Skeletal muscle cell (primary cell): Measurements from ENCODE around the gene PCDH9.
A peak's percentile ranks its signal among the peaks of the same experiment; 100 is the strongest.

Experiments
- DNase-seq: peaks from one replicate; pipeline ENCODE4 v3.0.0-alpha.2; 2010; ENCODE audit warnings: low read depth
- H3K4me3 ChIP-seq: 2 replicates; pipeline ENCODE4 v1.5.1; 2011; ENCODE audit warnings: low read depth, mild to moderate bottlenecking, control low read depth, low read length, moderate library complexity

Gene PCDH9

GRCh38 chr13:67229481-67230403 lies at the start of gene PCDH9:
PCDH9 (minus strand) TSS chr13:67230336; CDS start chr13:67228440, 1,896 bp downstream.
- peak within 1 kb of the TSS; percentile 99 for H3K4me3 ChIP-seq
- DNase-seq: no peak

GRCh38 chr13:67278235-67278634 lies 48.1 kb upstream of the PCDH9 start:
- peak; percentile 98 for DNase-seq
- no peak overlapping the region for H3K4me3 ChIP-seq

- no peak overlapping the region for H3K4me3 ChIP-seq
- no peak for DNase-seq
Measured at GRCh38 chr13:67277581-67277980, 47.4 kb upstream of the PCDH9 start.

GRCh38 chr13:67275351-67275960 lies 45.3 kb upstream of the PCDH9 start:
- no peak for DNase-seq

GRCh38 chr13:67273001-67273400 lies 42.9 kb upstream of the PCDH9 start:
- DNase-seq: no peak
- H3K4me3 ChIP-seq: no peak overlapping the region

More at GRCh38 chr13:67275351-67275960, 45.3 kb upstream of the PCDH9 start:
- no peak overlapping the region for H3K4me3 ChIP-seq

- no peak for DNase-seq
- no peak overlapping the region for H3K4me3 ChIP-seq
Measured at GRCh38 chr13:67267136-67267535, 37.0 kb upstream of the PCDH9 start.

- DNase-seq: no peak
- no peak overlapping the region for H3K4me3 ChIP-seq
Measured at GRCh38 chr13:67259208-67259607, 29.1 kb upstream of the PCDH9 start.

- no peak for DNase-seq
- H3K4me3 ChIP-seq: no peak overlapping the region
Measured at GRCh38 chr13:67258482-67258881, 28.3 kb upstream of the PCDH9 start.

- DNase-seq: no peak
- no peak overlapping the region for H3K4me3 ChIP-seq
Measured at GRCh38 chr13:67238861-67239260, 8.7 kb upstream of the PCDH9 start.

GRCh38 chr13:67238277-67238859 lies 8.2 kb upstream of the PCDH9 start:
- DNase-seq: no peak
- H3K4me3 ChIP-seq: no peak overlapping the region

- H3K4me3 ChIP-seq: no peak overlapping the region
- DNase-seq: no peak
Measured at GRCh38 chr13:67235265-67235664, 5.1 kb upstream of the PCDH9 start.

GRCh38 chr13:67232384-67232783 lies 2.2 kb upstream of the PCDH9 start:
- H3K4me3 ChIP-seq: no peak overlapping the region

GRCh38 chr13:67231289-67232000 lies 1.3 kb upstream of the PCDH9 start:
- peak overlapping the region; percentile 99 for H3K4me3 ChIP-seq
- DNase-seq: no peak

More at GRCh38 chr13:67232384-67232783, 2.2 kb upstream of the PCDH9 start:
- no peak for DNase-seq

GRCh38 chr13:67230404-67231288 lies 510 bp upstream of the PCDH9 start:
- H3K4me3 ChIP-seq: peak overlapping the region; percentile 99
- peak; percentile 97 for DNase-seq

- DNase-seq: no peak
- H3K4me3 ChIP-seq: peak overlapping the region; percentile 99
Measured at GRCh38 chr13:67228916-67229315, 1.2 kb downstream of the PCDH9 start.

GRCh38 chr13:67228031-67228430 lies 2.1 kb downstream of the PCDH9 start:
- no peak for DNase-seq
- H3K4me3 ChIP-seq: peak overlapping the region; percentile 99

- peak overlapping the region; percentile 99 for H3K4me3 ChIP-seq
- DNase-seq: no peak
Measured at GRCh38 chr13:67227131-67227983, 2.8 kb downstream of the PCDH9 start.

GRCh38 chr13:67226696-67227095 lies 3.4 kb downstream of the PCDH9 start:
- no peak for DNase-seq
- peak overlapping the region; percentile 99 for H3K4me3 ChIP-seq
